22Rv1 (cell line): ENCODE results near the gene ATRX.

ENCODE experiments used
- CTCF ChIP-seq: fragments of 450-650 bp; IDR thresholded peaks from 2 replicates; pipeline ENCODE4 v1.5.1; 2017; ENCODE audit warnings: mild to moderate bottlenecking
- ZFX ChIP-seq: fragments of 450-650 bp; IDR thresholded peaks from 2 replicates; pipeline ENCODE4 v1.6.1; 2017; ENCODE audit warnings: antibody characterized with exemption, borderline replicate concordance

- no peak for TF ChIP-seq ZFX
- no peak for TF ChIP-seq CTCF
Observed at GRCh38 chrX:77771601-77772000, 14.4 kb downstream of the ATRX start.
